ENCODE measurements around the gene PKD2L2. TPM values are rescaled to one million over a fixed set of nuclear protein-coding genes. Genes with fewer than 3 reads are reported as not detected.

Gene PKD2L2
- total and polyA plus RNA-seq, 11 donors, result 0.08 to 1.1 (median 0.49) TPM; not detected in 2

DNA sequence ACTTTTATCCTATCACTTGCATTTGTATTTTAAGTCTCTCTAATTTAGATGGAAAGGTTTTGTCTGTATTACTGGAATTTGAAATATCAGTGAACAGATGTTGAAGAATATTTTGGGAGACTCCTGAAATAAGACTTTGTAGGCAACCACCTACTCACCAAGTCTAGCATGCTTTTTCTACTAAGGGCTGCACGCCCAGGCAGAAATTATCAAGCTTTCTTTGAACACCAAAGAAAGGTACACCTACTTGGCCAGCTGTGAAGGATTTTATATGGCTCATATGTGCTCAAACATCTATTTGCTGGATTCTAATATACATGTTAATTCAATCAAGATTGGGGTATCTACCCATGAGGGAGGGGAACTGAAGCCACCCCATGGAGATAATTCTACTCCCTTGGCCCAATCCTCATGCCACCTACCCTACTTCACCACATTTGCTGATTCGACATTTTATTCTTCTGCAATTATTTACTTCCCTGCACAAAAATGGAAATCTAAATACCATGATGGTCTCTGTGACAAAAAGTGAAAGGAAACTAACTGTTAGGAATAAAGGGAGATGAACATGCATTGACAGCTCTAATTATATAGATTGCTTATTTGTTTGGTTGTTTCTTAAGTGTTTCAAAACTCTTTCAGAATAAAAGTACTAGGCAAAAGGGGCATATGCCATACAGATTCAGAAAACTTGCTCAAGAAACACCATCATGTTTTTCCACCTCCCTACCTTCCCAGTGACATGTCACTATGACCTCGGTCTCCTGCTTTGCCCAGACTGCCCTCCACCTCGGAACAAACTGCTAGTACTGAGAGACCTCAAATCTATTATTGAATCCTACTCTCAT lies 22.5 kb upstream of the PKD2L2 start:
- Histone ChIP-seq H3K27ac (peak overlapping the region in 1 of 12 donors; percentile 24), H3K4me1 (peaks cover 0 to 16% (median 2%) of the 10 kb centered on the region in 12 donors), H3K9me3 (no peaks in the 10 kb centered on the region), H3K36me3 (no peaks in the 10 kb centered on the region), H3K4me3 (no peak overlapping the region), H3K27me3 (no peaks in the 10 kb centered on the region)
- ATAC-seq (no peak), DNase-seq (no peak)
- intact Hi-C loops (cut with DNase I), result no loop called here
- WGBS, 4 donors, result 82 to 92% (median 88%) methylated on average over 4 of the region's 4 CpGs
- TF ChIP-seq, protein P1, sequence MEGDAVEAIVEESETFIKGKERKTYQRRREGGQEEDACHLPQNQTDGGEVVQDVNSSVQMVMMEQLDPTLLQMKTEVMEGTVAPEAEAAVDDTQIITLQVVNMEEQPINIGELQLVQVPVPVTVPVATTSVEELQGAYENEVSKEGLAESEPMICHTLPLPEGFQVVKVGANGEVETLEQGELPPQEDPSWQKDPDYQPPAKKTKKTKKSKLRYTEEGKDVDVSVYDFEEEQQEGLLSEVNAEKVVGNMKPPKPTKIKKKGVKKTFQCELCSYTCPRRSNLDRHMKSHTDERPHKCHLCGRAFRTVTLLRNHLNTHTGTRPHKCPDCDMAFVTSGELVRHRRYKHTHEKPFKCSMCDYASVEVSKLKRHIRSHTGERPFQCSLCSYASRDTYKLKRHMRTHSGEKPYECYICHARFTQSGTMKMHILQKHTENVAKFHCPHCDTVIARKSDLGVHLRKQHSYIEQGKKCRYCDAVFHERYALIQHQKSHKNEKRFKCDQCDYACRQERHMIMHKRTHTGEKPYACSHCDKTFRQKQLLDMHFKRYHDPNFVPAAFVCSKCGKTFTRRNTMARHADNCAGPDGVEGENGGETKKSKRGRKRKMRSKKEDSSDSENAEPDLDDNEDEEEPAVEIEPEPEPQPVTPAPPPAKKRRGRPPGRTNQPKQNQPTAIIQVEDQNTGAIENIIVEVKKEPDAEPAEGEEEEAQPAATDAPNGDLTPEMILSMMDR (IDR thresholded peaks at IDR 0.05), result no peak
- no peak for TF ChIP-seq POLR2A (IDR thresholded peaks at IDR 0.05)

DNA sequence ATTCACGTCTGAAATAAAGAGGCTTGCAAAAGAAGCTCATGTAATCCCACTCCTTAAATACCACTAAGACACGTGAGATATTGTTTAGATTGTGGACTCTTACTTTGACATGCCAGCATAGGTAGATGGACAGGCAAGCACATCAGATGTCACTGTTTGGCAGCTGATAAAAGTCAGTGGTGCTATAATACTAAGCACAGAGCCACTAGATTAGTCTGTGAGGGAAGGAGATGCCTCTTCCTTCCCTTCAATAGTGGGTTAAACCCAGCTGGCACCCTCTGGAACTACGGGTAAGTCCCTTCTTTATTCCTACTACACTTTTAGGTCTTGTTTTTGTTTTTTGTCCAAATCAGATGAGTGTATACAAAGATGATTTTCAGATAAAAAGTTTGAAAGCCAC lies 21.6 kb upstream of the PKD2L2 start, which contains the start of gene MYOT:
TSS of gene MYOT (plus strand) at position 197 of the 400 bp plus-strand sequence. CDS start 2,792 bp downstream, outside the sequence.
- 38 to 68% (median 55%) methylated on average over 3 of the region's 3 CpGs for WGBS, 4 donors
- Histone ChIP-seq H3K9me3 (no peaks in the 10 kb centered on the region), H3K4me3 (peak within 1 kb of the TSS in 3 of 12 donors; percentile 5 to 14 (median 7)), H3K27ac (peak within 1 kb of the TSS in 1 of 12 donors; percentile 24), H3K36me3 (no peaks in the 10 kb centered on the region), H3K27me3 (no peaks in the 10 kb centered on the region), H3K4me1 (peaks cover 0 to 25% (median 1%) of the 10 kb centered on the region in 12 donors)
- intact Hi-C loops (cut with DNase I), result no loop called here
- TF ChIP-seq, protein P1 (IDR thresholded peaks at IDR 0.05), result no peak
- TF ChIP-seq POLR2A (IDR thresholded peaks at IDR 0.05), result no peak
- DNase-seq, result no peak
- ATAC-seq, result peak in 2 of 4 donors; percentile 43 to 57

DNA sequence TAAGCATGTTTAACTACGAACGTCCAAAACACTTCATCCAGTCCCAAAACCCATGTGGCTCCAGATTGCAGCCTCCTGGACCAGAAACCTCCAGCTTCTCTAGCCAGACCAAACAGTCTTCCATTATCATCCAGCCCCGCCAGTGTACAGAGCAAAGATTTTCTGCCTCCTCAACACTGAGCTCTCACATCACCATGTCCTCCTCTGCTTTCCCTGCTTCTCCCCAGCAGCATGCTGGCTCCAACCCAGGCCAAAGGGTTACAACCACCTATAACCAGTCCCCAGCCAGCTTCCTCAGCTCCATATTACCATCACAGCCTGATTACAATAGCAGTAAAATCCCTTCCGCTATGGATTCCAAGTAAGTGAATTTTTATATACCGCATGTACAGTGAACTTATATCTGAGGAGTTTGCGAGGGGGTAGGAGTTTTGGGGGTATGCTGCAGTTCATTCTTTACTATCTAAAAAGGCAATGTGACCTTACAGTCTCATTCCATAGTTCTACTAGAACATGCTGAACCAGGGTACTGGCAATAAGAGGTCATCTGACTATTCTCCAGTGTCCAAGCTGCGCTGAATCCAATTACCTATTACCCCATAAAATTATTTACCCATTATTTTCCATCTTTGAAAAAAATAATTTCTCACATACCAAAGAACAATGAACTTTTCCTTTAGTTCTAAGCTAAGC lies 18.5 kb upstream of the PKD2L2 start:
- whole genome bisulfite sequencing, 4 donors, result 88 to 91% (median 89%) methylated on average over 7 of the region's 7 CpGs
- no peak for DNase-seq
- peak; percentile 42 to 71 (median 62) for ATAC-seq
- Histone ChIP-seq H3K9me3 (no peaks in the 10 kb centered on the region), H3K27ac (peak overlapping the region in 7 of 12 donors; percentile 4 to 47 (median 24)), H3K27me3 (no peaks in the 10 kb centered on the region), H3K4me1 (peaks cover 0 to 26% (median 1%) of the 10 kb centered on the region in 12 donors), H3K4me3 (no peak overlapping the region), H3K36me3 (no peaks in the 10 kb centered on the region)
- TF ChIP-seq, protein P1 (IDR thresholded peaks at IDR 0.05), result no peak
- TF ChIP-seq POLR2A (IDR thresholded peaks at IDR 0.05), result no peak
- intact Hi-C loops (cut with DNase I), result no loop called here

DNA sequence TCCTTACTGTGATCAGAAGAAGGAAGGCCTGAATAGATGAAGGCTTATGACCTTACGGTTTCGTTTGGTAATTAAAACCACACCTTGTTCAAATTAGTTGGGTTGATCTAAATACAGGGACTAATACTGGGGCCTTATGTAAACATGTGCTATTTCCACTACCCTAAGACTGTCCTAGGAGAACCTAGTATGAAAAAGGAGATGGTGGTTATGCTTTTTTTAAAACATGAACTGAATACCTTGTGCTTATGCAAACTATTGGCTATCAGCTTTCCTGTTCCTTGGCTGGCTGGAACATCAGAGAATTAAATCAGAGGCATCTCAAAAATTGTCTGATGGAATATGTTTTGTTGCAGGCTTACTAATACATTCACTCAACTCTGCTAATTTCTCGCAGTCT lies 17.7 kb upstream of the PKD2L2 start:
- Histone ChIP-seq H3K9me3 (no peaks in the 10 kb centered on the region), H3K4me3 (no peak overlapping the region), H3K36me3 (no peaks in the 10 kb centered on the region), H3K27ac (peak overlapping the region in 6 of 12 donors; percentile 4 to 47 (median 12)), H3K4me1 (peaks cover 0 to 26% (median 1%) of the 10 kb centered on the region in 12 donors), H3K27me3 (no peaks in the 10 kb centered on the region)
- TF ChIP-seq POLR2A (IDR thresholded peaks at IDR 0.05), result no peak
- TF ChIP-seq, protein P1 (IDR thresholded peaks at IDR 0.05), result no peak
- peak in 1 of 4 donors; percentile 41 for ATAC-seq
- WGBS, 4 donors, result 95 to 98% (median 97%) methylated on average over 3 of the region's 3 CpGs
- DNase-seq, result no peak
- intact Hi-C loops (cut with DNase I), result no loop called here
